ENCODE data around the gene SYNDIG1. TPM values are rescaled to one million over a fixed set of nuclear protein-coding genes. Genes with fewer than 3 reads are reported as not detected.

Gene SYNDIG1
- total and polyA plus RNA-seq, 9 of the 15 experiments (the other 6 are each of a cell fraction or from before 2014, with no cell fraction given): not detected

- TF ChIP-seq BRF1 (IDR thresholded peaks at IDR 0.05; ENCODE audit: borderline replicate concordance, extremely low read depth, insufficient read length) (no peak), SMARCA5 (IDR thresholded peaks at IDR 0.05) (no peak), ZNF644 (tag; IDR thresholded peaks at IDR 0.05; ENCODE audit: low read depth) (no peak), NCOA4 (IDR thresholded peaks at IDR 0.05; ENCODE audit: partially characterized antibody) (no peak), RERE (CRISPR knock-in tag; IDR thresholded peaks at IDR 0.05; ENCODE audit: borderline replicate concordance) (no peak), NFIC (IDR thresholded peaks at IDR 0.05) (no peak)
Measured at GRCh38 chr20:24660651-24661050, 191.2 kb downstream of the SYNDIG1 start (continued).

GRCh38 chr20:24661255-24661654 is 191.8 kb downstream of the SYNDIG1 start:
- no peaks in the 10 kb centered on the region for H3K36me3 ChIP-seq (ENCODE audit: control insufficient read depth, insufficient read depth, low read length)
- ATAC-seq (no peak), FAIRE-seq (no peak), DNase-seq (ENCODE audit: extremely low read depth in 1 of 4, low spot score in 3 of 4) (no peak)
- H3K9ac ChIP-seq (ENCODE audit: insufficient read depth in 1 of 2, low read depth in 2 of 2, low read length in 2 of 2): no peak overlapping the region
- no peaks in the 10 kb centered on the region for H4K20me1 ChIP-seq (replicated peaks; ENCODE audit: control insufficient read depth, insufficient read depth, low read length)
- WGBS (ENCODE audit: insufficient coverage, low coverage, missing lambda C conversion rate): 0% methylated on average over 1 of the region's 1 CpG
- in situ Hi-C loops (cut with MboI) (no loop called here), intact Hi-C loops (cut with micrococcal nuclease) (no loop called here)
- no peak overlapping the region for H2AFZ ChIP-seq (ENCODE audit: low read depth, low read length)
- H3K4me1 ChIP-seq (replicated peaks in 1 of 2; ENCODE audit: control insufficient read depth in 2 of 2, insufficient read depth in 2 of 2, low read length in 2 of 2): no peaks in the 10 kb centered on the region
- no peaks in the 10 kb centered on the region for H3K9me3 ChIP-seq (replicated peaks; ENCODE audit: control insufficient read depth, insufficient read depth, low read depth, low read length)
- H3K79me2 ChIP-seq (ENCODE audit: control insufficient read depth, insufficient read depth, low read length): no peaks in the 10 kb centered on the region
- POLR2A ChIA-PET: no interaction called here
- no peak overlapping the region for H3K27ac ChIP-seq (ENCODE audit: extremely low read depth, low read depth, low read length)
- H3K9me1 ChIP-seq (ENCODE audit: control insufficient read depth, insufficient read depth, low read length): no peaks in the 10 kb centered on the region
- no TSS peak for BruUV-seq (replicated peaks)
- no peak overlapping the region for H3K4me2 ChIP-seq (ENCODE audit: insufficient read depth, low read length)
- H3K4me3 ChIP-seq: no peak overlapping the region
- H3K27me3 ChIP-seq (ENCODE audit: control insufficient read depth in 2 of 2, insufficient read depth in 2 of 2, low read length in 2 of 2): peaks cover 0 to 11% of the 10 kb centered on the region in 2 experiments; a peak in 2 of 5 replicates
- CTCF ChIA-PET (ENCODE audit: low intra/inter-chr PET ratio): no interaction called here
- TF ChIP-seq ZNF76 (CRISPR knock-in tag; IDR thresholded peaks at IDR 0.05; ENCODE audit: borderline replicate concordance): no peak
- no peak for TF ChIP-seq ZBTB43 (CRISPR knock-in tag; IDR thresholded peaks at IDR 0.05)
- no peak for TF ChIP-seq SOX6 (IDR thresholded peaks at IDR 0.05)
- no peak for TF ChIP-seq IFI16 (CRISPR knock-in tag; IDR thresholded peaks at IDR 0.05)
- TF ChIP-seq CTCF (IDR thresholded peaks at IDR 0.05 in 2 of 3, conservative IDR thresholded peaks at IDR 0.05 in 1 of 3; ENCODE audit: insufficient read depth in 2 of 3, low read depth in 1 of 3, low read length in 3 of 3): no peak
- TF ChIP-seq BDP1 (IDR thresholded peaks at IDR 0.05; ENCODE audit: insufficient read depth, insufficient read length): no peak
- no peak for TF ChIP-seq ETV5 (CRISPR knock-in tag; IDR thresholded peaks at IDR 0.05; ENCODE audit: low read depth)
- TF ChIP-seq ZNF77 (CRISPR knock-in tag; IDR thresholded peaks at IDR 0.05): no peak
- TF ChIP-seq POLR2G (IDR thresholded peaks at IDR 0.05; ENCODE audit: low read depth, low read length): no peak
